Endothelial cell of umbilical vein (primary cell): ENCODE results near the gene MCC. TPM values are rescaled to one million over a fixed set of nuclear protein-coding genes. Genes with fewer than 3 reads are reported as not detected.

Source experiments
- BruUV-seq: library from RNA; stranded (reverse); fragments of 400-500 nt; replicated peaks from 2 replicates; lab custom pipeline; 2021; lab: Mats Ljungman, UMichigan
- CTCF ChIA-PET: fragments of 300-600, 350-600 bp; sonication (Branson Sonifier 250); formaldehyde crosslinking; loops from one replicate; lab custom pipeline; 2021; ENCODE audit warnings: antibody characterized with exemption, inconsistent platforms; lab: Charles Lee
- POLR2A ChIA-PET: fragments of 300-600, 350-600 bp; sonication (Branson Sonifier 250); formaldehyde crosslinking; loops from one replicate; lab custom pipeline; 2021; ENCODE audit warnings: antibody characterized with exemption, inconsistent platforms; lab: Charles Lee
- DNase-seq: peaks from one replicate; pipeline ENCODE4 v3.0.0-alpha.2; 2011; ENCODE audit warnings: low read depth, low spot score
- FAIRE-seq: peaks from 2 replicates; lab custom pipeline; 2011; peaks lifted over from hg19 to GRCh38; lab: Jason Lieb, UNC
- H2AFZ ChIP-seq: 2 replicates; pipeline ENCODE4 v1.6.0; 2012; ENCODE audit warnings: low read depth, low read length, control low read depth, inconsistent platforms
- H3K27ac ChIP-seq: 2 replicates; pipeline ENCODE4 v1.5.1; 2011; ENCODE audit warnings: low read depth, mild to moderate bottlenecking, control low read depth, low read length, moderate library complexity; ENCODE audit not compliant: insufficient read depth
- H3K27me3 ChIP-seq, 2 experiments: 2 replicates each; pipeline versions ENCODE4 v1.6.0 to v1.6.1; 2011; ENCODE audit warnings: low read length in 2 of 2, mixed read lengths in 1 of 2; ENCODE audit not compliant: control insufficient read depth in 2 of 2, insufficient read depth in 2 of 2
- H3K36me3 ChIP-seq, 2 experiments: 2 replicates in 1 of 2; 3 replicates in 1 of 2; pipeline ENCODE4 v1.5.1; 2011; ENCODE audit warnings: low read length in 2 of 2, mild to moderate bottlenecking in 1 of 2, moderate library complexity in 1 of 2; ENCODE audit not compliant: control insufficient read depth in 2 of 2, insufficient read depth in 2 of 2; ENCODE audit errors: extremely low read depth in 1 of 2
- H3K4me1 ChIP-seq: 3 replicates; pipeline ENCODE4 v1.5.1; 2011; ENCODE audit warnings: mild to moderate bottlenecking, low read length; ENCODE audit not compliant: control insufficient read depth, insufficient read depth; ENCODE audit errors: extremely low read depth
- H3K4me2 ChIP-seq: 2 replicates; pipeline ENCODE4 v1.6.1; 2011; ENCODE audit warnings: low read length, control low read depth, mixed read lengths; ENCODE audit not compliant: insufficient read depth
- H3K4me3 ChIP-seq, 3 experiments: fragments of 200-600 bp in 1 of 3; sonication (generic), shearing (Covaris generic) in 1 of 3; replicated peaks in 1 of 3; 2 replicates each; pipeline ENCODE4 v1.5.1; 2011 to 2016; ENCODE audit warnings: control low read depth in 3 of 3, low read length in 3 of 3, mild to moderate bottlenecking in 2 of 3, inconsistent platforms in 1 of 3, low read depth in 1 of 3, moderate library complexity in 1 of 3; ENCODE audit not compliant: insufficient read depth in 1 of 3
- H3K79me2 ChIP-seq: 2 replicates; pipeline ENCODE4 v1.6.0; 2012; ENCODE audit warnings: low read length, inconsistent platforms; ENCODE audit not compliant: control insufficient read depth, insufficient read depth
- H3K9ac ChIP-seq: replicated peaks from 2 replicates; pipeline ENCODE3; 2011; ENCODE audit warnings: low read length, control low read depth; ENCODE audit not compliant: insufficient read depth; ENCODE audit errors: extremely low read depth
- H3K9me1 ChIP-seq: replicated peaks from 3 replicates; pipeline ENCODE4 v1.6.0; 2011; ENCODE audit warnings: mild to moderate bottlenecking, low read length; ENCODE audit not compliant: control insufficient read depth, insufficient read depth; ENCODE audit errors: extremely low read depth
- H3K9me3 ChIP-seq: replicated peaks from 2 replicates; pipeline ENCODE4 v1.5.1; 2012; ENCODE audit warnings: low read length, inconsistent platforms; ENCODE audit not compliant: control insufficient read depth, insufficient read depth
- H4K20me1 ChIP-seq: replicated peaks from 2 replicates; pipeline ENCODE3; 2011; ENCODE audit warnings: mild to moderate bottlenecking, low read length; ENCODE audit not compliant: control insufficient read depth, insufficient read depth; ENCODE audit errors: extremely low read depth
- EZH2 ChIP-seq: IDR thresholded peaks from 2 replicates; pipeline ENCODE4 v1.6.1; 2012; ENCODE audit warnings: borderline replicate concordance, low read depth, mild to moderate bottlenecking, moderate library complexity, low read length, inconsistent platforms; ENCODE audit not compliant: severe bottlenecking
- FOS ChIP-seq: IDR thresholded peaks from 2 replicates; pipeline ENCODE4 v1.6.1; 2011; ENCODE audit warnings: mild to moderate bottlenecking, low read length, moderate library complexity, borderline replicate concordance; ENCODE audit not compliant: insufficient read depth
- GATA2 ChIP-seq: IDR thresholded peaks from 2 replicates; pipeline ENCODE4 v1.7.0; 2011; ENCODE audit warnings: low read depth, mild to moderate bottlenecking, moderate library complexity, mixed read lengths, low read length; ENCODE audit not compliant: insufficient read length, insufficient read depth
- JUN ChIP-seq: IDR thresholded peaks from 2 replicates; pipeline ENCODE4 v1.6.1; 2011; ENCODE audit warnings: borderline replicate concordance, low read depth; ENCODE audit not compliant: insufficient read length, insufficient read depth
- MYC ChIP-seq: IDR thresholded peaks from one replicate; pipeline ENCODE4 v1.6.1; 2011; ENCODE audit warnings: mild to moderate bottlenecking, low read depth, low read length
- POLR2A ChIP-seq: IDR thresholded peaks from 2 replicates; pipeline ENCODE4 v1.6.1; 2012; ENCODE audit warnings: low read depth, mild to moderate bottlenecking, control low read depth, low read length
- POLR2AphosphoS5 ChIP-seq: IDR thresholded peaks from 2 replicates; pipeline ENCODE4 v1.6.1; 2012; ENCODE audit warnings: low read depth, mild to moderate bottlenecking, control low read depth, low read length, moderate library complexity; ENCODE audit not compliant: insufficient read depth
- dilution Hi-C: fragments of 300-500 bp; cut with MboI; formaldehyde crosslinking; loops from one replicate; pipeline ENCODE4 v1.15.0; 2019; ENCODE audit warnings: low sequenced_read_pairs; ENCODE audit not compliant: extremely low pct_ligation_motif_present
- intact Hi-C: fragments of 100-400 bp; cut with micrococcal nuclease; formaldehyde crosslinking; loops from one replicate; pipeline ENCODE4 v1.10.0; 2022
- polyA plus RNA-seq, 4 experiments: library from polyadenylated mRNA; depleted of rRNA in 3 of 4; stranded (reverse) in 3 of 4; unstranded in 1 of 4; fragments of >200 nt; gene quantifications; 2 replicates each; pipeline versions ENCODE4 v1.2.1 to v1.2.3, GENCODE V29; 2011 to 2012; ENCODE audit warnings: missing spikeins in 1 of 4
- total RNA-seq: library from RNA; stranded (reverse); gene quantifications from 2 replicates; pipeline ENCODE4 v1.2.3, GENCODE V29; 2021
- TF ChIP-seq, protein P1 (sequence below), 2 donors: IDR thresholded peaks; 1 replicate in 1 of 2; 2 replicates in 1 of 2; pipeline ENCODE4 v1.5.1; 2011; ENCODE audit warnings: low read length in 2 of 2, mild to moderate bottlenecking in 2 of 2, moderate library complexity in 2 of 2, control low read depth in 1 of 2, inconsistent platforms in 1 of 2, low read depth in 1 of 2; ENCODE audit not compliant: insufficient read depth in 1 of 2; ENCODE audit errors: extremely low read depth in 1 of 2
- TF ChIP-seq, protein P2 (sequence below): IDR thresholded peaks from 2 replicates; pipeline ENCODE4 v1.6.1; 2011; ENCODE audit not compliant: insufficient read depth, insufficient read length

The MCC gene
- total and polyA plus RNA-seq, 2 donors (not counting 3 experiments of a cell fraction or from before 2014, with no cell fraction given), result 6.9 to 27.5 TPM

GRCh38 chr5:113278976-113279375, 209.3 kb downstream of the MCC start:
- peaks cover 10% of the 10 kb centered on the region for H3K79me2 ChIP-seq
- intact Hi-C loops (no loop called here), dilution Hi-C loops (no loop called here)
- H3K9me1 ChIP-seq, result no peaks in the 10 kb centered on the region
- no peak for FAIRE-seq
- BruUV-seq, result no TSS peak
- no peak overlapping the region for H3K4me2 ChIP-seq
- ChIA-PET CTCF (interaction anchor here (1.4 kb wide), 1 partner anchor 15 kb away, joined by 6 read pairs; no protein-coding TSS in a partner anchor), POLR2A (no interaction called here)
- H3K4me1 ChIP-seq, result peaks cover 5% of the 10 kb centered on the region
- no peaks in the 10 kb centered on the region for H3K9me3 ChIP-seq
- no peak overlapping the region for H3K9ac ChIP-seq
- H3K27me3 ChIP-seq, result no peaks in the 10 kb centered on the region
- no peaks in the 10 kb centered on the region for H4K20me1 ChIP-seq
- H3K36me3 ChIP-seq, result no peaks in the 10 kb centered on the region
- TF ChIP-seq GATA2 (no peak), POLR2AphosphoS5 (no peak), EZH2 (no peak), MYC (no peak), POLR2A (no peak), JUN (no peak), FOS (no peak)
- TF ChIP-seq, protein P1, sequence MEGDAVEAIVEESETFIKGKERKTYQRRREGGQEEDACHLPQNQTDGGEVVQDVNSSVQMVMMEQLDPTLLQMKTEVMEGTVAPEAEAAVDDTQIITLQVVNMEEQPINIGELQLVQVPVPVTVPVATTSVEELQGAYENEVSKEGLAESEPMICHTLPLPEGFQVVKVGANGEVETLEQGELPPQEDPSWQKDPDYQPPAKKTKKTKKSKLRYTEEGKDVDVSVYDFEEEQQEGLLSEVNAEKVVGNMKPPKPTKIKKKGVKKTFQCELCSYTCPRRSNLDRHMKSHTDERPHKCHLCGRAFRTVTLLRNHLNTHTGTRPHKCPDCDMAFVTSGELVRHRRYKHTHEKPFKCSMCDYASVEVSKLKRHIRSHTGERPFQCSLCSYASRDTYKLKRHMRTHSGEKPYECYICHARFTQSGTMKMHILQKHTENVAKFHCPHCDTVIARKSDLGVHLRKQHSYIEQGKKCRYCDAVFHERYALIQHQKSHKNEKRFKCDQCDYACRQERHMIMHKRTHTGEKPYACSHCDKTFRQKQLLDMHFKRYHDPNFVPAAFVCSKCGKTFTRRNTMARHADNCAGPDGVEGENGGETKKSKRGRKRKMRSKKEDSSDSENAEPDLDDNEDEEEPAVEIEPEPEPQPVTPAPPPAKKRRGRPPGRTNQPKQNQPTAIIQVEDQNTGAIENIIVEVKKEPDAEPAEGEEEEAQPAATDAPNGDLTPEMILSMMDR (IDR thresholded peaks at IDR 0.05; ENCODE audit: extremely low read depth in 1 of 2, insufficient read depth in 1 of 2, low read depth in 1 of 2, low read length in 2 of 2), result no peak
- TF ChIP-seq, protein P2, sequence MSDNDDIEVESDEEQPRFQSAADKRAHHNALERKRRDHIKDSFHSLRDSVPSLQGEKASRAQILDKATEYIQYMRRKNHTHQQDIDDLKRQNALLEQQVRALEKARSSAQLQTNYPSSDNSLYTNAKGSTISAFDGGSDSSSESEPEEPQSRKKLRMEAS, result no peak
- no peak overlapping the region for H3K4me3 ChIP-seq
- no peak for DNase-seq
- no peak overlapping the region for H2AFZ ChIP-seq
- no peak overlapping the region for H3K27ac ChIP-seq
